ENCODE measurements around the gene SENP8.

DNA sequence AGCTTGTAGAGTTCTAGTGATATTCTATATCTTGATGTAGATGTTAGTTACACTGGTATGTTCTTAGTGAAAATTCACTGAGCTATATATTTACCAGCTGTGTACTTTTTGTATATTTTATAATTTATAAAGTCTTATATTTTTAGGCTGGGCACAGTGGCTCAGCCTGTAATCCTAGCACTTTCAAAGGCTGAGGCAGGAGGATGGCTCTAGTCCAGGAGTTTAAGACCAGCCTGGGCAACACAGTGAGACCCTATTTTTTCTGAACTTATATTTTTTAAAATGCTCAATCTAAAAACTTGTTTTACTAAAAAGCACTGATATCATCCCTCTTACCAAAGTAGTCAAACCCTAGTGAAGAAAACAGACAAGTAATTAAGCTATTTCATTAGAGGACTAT, 5.4 kb upstream of the SENP8 start:
- TF ChIP-seq, protein P1, sequence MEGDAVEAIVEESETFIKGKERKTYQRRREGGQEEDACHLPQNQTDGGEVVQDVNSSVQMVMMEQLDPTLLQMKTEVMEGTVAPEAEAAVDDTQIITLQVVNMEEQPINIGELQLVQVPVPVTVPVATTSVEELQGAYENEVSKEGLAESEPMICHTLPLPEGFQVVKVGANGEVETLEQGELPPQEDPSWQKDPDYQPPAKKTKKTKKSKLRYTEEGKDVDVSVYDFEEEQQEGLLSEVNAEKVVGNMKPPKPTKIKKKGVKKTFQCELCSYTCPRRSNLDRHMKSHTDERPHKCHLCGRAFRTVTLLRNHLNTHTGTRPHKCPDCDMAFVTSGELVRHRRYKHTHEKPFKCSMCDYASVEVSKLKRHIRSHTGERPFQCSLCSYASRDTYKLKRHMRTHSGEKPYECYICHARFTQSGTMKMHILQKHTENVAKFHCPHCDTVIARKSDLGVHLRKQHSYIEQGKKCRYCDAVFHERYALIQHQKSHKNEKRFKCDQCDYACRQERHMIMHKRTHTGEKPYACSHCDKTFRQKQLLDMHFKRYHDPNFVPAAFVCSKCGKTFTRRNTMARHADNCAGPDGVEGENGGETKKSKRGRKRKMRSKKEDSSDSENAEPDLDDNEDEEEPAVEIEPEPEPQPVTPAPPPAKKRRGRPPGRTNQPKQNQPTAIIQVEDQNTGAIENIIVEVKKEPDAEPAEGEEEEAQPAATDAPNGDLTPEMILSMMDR (IDR thresholded peaks at IDR 0.05; ENCODE audit: insufficient read depth, low read length, poor library complexity, severe bottlenecking): no peak
- no peak for TF ChIP-seq EZH2phosphoT487 (conservative IDR thresholded peaks at IDR 0.05; ENCODE audit: low read length)
